ENCODE measurements around the gene WT1.

GRCh38 chr11:32440916-32441315 is 5.6 kb upstream of the WT1 start:
- TF ChIP-seq, protein P1, sequence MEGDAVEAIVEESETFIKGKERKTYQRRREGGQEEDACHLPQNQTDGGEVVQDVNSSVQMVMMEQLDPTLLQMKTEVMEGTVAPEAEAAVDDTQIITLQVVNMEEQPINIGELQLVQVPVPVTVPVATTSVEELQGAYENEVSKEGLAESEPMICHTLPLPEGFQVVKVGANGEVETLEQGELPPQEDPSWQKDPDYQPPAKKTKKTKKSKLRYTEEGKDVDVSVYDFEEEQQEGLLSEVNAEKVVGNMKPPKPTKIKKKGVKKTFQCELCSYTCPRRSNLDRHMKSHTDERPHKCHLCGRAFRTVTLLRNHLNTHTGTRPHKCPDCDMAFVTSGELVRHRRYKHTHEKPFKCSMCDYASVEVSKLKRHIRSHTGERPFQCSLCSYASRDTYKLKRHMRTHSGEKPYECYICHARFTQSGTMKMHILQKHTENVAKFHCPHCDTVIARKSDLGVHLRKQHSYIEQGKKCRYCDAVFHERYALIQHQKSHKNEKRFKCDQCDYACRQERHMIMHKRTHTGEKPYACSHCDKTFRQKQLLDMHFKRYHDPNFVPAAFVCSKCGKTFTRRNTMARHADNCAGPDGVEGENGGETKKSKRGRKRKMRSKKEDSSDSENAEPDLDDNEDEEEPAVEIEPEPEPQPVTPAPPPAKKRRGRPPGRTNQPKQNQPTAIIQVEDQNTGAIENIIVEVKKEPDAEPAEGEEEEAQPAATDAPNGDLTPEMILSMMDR (IDR thresholded peaks at IDR 0.05; ENCODE audit: low read depth, low read length, poor library complexity, severe bottlenecking), result no peak
- TF ChIP-seq EZH2phosphoT487 (IDR thresholded peaks at IDR 0.05; ENCODE audit: borderline replicate concordance, low read length), result no peak

Measured in DOHH2 (cell line).